SK-N-SH (cell line): Measurements from ENCODE around the gene RUNDC1. TPM values are rescaled to one million over a fixed set of nuclear protein-coding genes. Genes with fewer than 3 reads are reported as not detected.
A peak's percentile ranks its signal among the peaks of the same experiment; 100 is the strongest.

ENCODE experiments used
- CTCF ChIA-PET: fragments of 300-600, 350-600 bp; formaldehyde crosslinking; extraction: SDS; loops from one replicate; lab custom pipeline; 2021; lab: Yijun Ruan, JAX
- POLR2A ChIA-PET: fragments of 350-600 bp; sonication (Branson Sonifier 250); formaldehyde crosslinking; extraction: SDS; loops from one replicate; lab custom pipeline; 2020; ENCODE audit warnings: antibody characterized with exemption, inconsistent platforms; lab: Yijun Ruan, JAX
- DNase-seq: peaks from one replicate; pipeline ENCODE4 v3.0.0; 2012
- H2AFZ ChIP-seq: fragments of 200-600 bp; sonication (generic); 2 replicates; pipeline ENCODE4 v1.8.1; 2016; ENCODE audit warnings: antibody characterized with exemption, mild to moderate bottlenecking, low read depth
- H3F3A ChIP-seq: fragments of 200-600 bp; sonication (generic); replicated peaks from 2 replicates; pipeline ENCODE3; 2016; ENCODE audit warnings: antibody characterized with exemption, mild to moderate bottlenecking; ENCODE audit not compliant: insufficient read depth
- H3K27ac ChIP-seq, 2 experiments: fragments of 200-500 bp in 1 of 2; fragments of 200-600 bp in 1 of 2; sonication (Bioruptor generic) in 1 of 2; sonication (generic), shearing (Covaris generic) in 1 of 2; 2 replicates each; pipeline versions ENCODE4 v1.5.1 to v1.6.1; 2014 to 2016; ENCODE audit warnings: low read depth in 2 of 2, inconsistent platforms in 1 of 2, low read length in 1 of 2, mild to moderate bottlenecking in 1 of 2, mixed read lengths in 1 of 2
- H3K27me3 ChIP-seq: fragments of 200-600 bp; sonication (generic), shearing (Covaris generic); 2 replicates; pipeline ENCODE4 v1.6.1; 2016; ENCODE audit warnings: mixed run types; ENCODE audit not compliant: insufficient read depth
- H3K36me3 ChIP-seq, 2 experiments: fragments of 200-500 bp in 1 of 2; fragments of 200-600 bp in 1 of 2; sonication (Bioruptor generic) in 1 of 2; sonication (generic) in 1 of 2; replicated peaks in 1 of 2; 2 replicates each; pipeline versions ENCODE3 to v1.5.1; 2014 to 2016; ENCODE audit warnings: low read length in 1 of 2, mild to moderate bottlenecking in 1 of 2; ENCODE audit not compliant: insufficient read depth in 2 of 2, control insufficient read depth in 1 of 2
- H3K4me1 ChIP-seq, 2 experiments: fragments of 200-500 bp in 1 of 2; fragments of 200-600 bp in 1 of 2; sonication (Bioruptor generic) in 1 of 2; sonication (generic), shearing (Covaris generic) in 1 of 2; 2 replicates each; pipeline versions ENCODE4 v1.5.1 to v1.6.1; 2014 to 2016; ENCODE audit warnings: low read depth in 1 of 2, low read length in 1 of 2, mixed run types in 1 of 2; ENCODE audit not compliant: insufficient read depth in 2 of 2, control insufficient read depth in 1 of 2
- H3K4me2 ChIP-seq: fragments of 200-600 bp; sonication (generic), shearing (Covaris generic); 2 replicates; pipeline ENCODE4 v1.6.1; 2017; ENCODE audit warnings: mixed run types
- H3K4me3 ChIP-seq, 2 experiments: fragments of 200-500 bp in 1 of 2; fragments of 200-600 bp in 1 of 2; sonication (Bioruptor generic) in 1 of 2; sonication (generic), shearing (Covaris generic) in 1 of 2; 2 replicates each; pipeline versions ENCODE4 v1.5.1 to v1.8.1; 2014 to 2016; ENCODE audit warnings: low read depth in 2 of 2, inconsistent platforms in 1 of 2, low read length in 1 of 2, mild to moderate bottlenecking in 1 of 2, mixed read lengths in 1 of 2, moderate library complexity in 1 of 2
- H3K79me2 ChIP-seq: fragments of 200-600 bp; sonication (generic); 2 replicates; pipeline ENCODE4 v1.8.1; 2017; ENCODE audit warnings: mild to moderate bottlenecking; ENCODE audit not compliant: insufficient read depth
- H3K9ac ChIP-seq: fragments of 200-600 bp; sonication (generic); 2 replicates; pipeline ENCODE4 v1.6.1; 2017; ENCODE audit warnings: mixed run types
- H3K9me2 ChIP-seq: fragments of 200-600 bp; sonication (generic); 2 replicates; pipeline ENCODE4 v1.6.1; 2017; ENCODE audit warnings: mixed run types
- H3K9me3 ChIP-seq: fragments of 200-600 bp; sonication (generic); 2 replicates; pipeline ENCODE4 v1.6.1; 2017; ENCODE audit warnings: mixed run types, mild to moderate bottlenecking, moderate library complexity
- H4K20me1 ChIP-seq: fragments of 200-600 bp; sonication (generic); 2 replicates; pipeline ENCODE4 v1.6.1; 2017; ENCODE audit warnings: mild to moderate bottlenecking, mixed run types; ENCODE audit not compliant: insufficient read depth
- EP300 ChIP-seq, 2 experiments: IDR thresholded peaks; 2 replicates each; pipeline versions ENCODE4 v1.4.0 to v1.6.1; 2012; ENCODE audit warnings: borderline replicate concordance in 1 of 2, low read depth in 1 of 2, low read length in 1 of 2
- FOSL2 ChIP-seq: IDR thresholded peaks from 2 replicates; pipeline ENCODE4 v1.4.0; 2012; ENCODE audit warnings: low read depth, mild to moderate bottlenecking, moderate library complexity, borderline replicate concordance
- GATA2 ChIP-seq: sonication (generic); formaldehyde crosslinking; IDR thresholded peaks from 2 replicates; pipeline ENCODE4 v1.5.0; 2020; ENCODE audit warnings: mild to moderate bottlenecking, missing genetic modification reagents
- JUND ChIP-seq: IDR thresholded peaks from 2 replicates; pipeline ENCODE4 v1.4.0; 2012
- NRF1 ChIP-seq: IDR thresholded peaks from 2 replicates; pipeline ENCODE4 v1.6.1; 2012; ENCODE audit warnings: low read depth, mild to moderate bottlenecking, low read length
- RAD21 ChIP-seq: IDR thresholded peaks from 2 replicates; pipeline ENCODE4 v1.6.1; 2012; ENCODE audit warnings: mild to moderate bottlenecking, low read length
- RFX5 ChIP-seq: IDR thresholded peaks from 2 replicates; pipeline ENCODE4 v1.6.1; 2012; ENCODE audit warnings: mild to moderate bottlenecking, improper control_type of control experiment, low read length
- SMC3 ChIP-seq: IDR thresholded peaks from 2 replicates; pipeline ENCODE4 v1.6.1; 2012; ENCODE audit warnings: low read depth, low read length, improper control_type of control experiment
- TCF12 ChIP-seq: IDR thresholded peaks from 2 replicates; pipeline ENCODE4 v1.4.0; 2012
- TEAD4 ChIP-seq: IDR thresholded peaks from 2 replicates; pipeline ENCODE4 v1.4.0; 2012; ENCODE audit warnings: mild to moderate bottlenecking, borderline replicate concordance; ENCODE audit not compliant: insufficient read depth
- WGBS: methylation state at CpG from one replicate; pipeline ENCODE4 v1.1.6; 2017; ENCODE audit warnings: low lambda C conversion rate; 5-methylcytosine and 5-hydroxymethylcytosine counted together
- polyA plus RNA-seq, 3 experiments: library from polyadenylated mRNA; depleted of rRNA; stranded (reverse); fragments of >200 nt; gene quantifications; 2 replicates each; pipeline ENCODE4 v1.2.3, GENCODE V29; 2012
- TF ChIP-seq, protein P1 (sequence below): IDR thresholded peaks from 2 replicates; pipeline ENCODE4 v1.4.0; 2012; ENCODE audit warnings: low read depth, borderline replicate concordance

Gene RUNDC1
- polyA plus RNA-seq, 1 of the 3 experiments (the other 2 are of a cell fraction) = 9.0 TPM

DNA sequence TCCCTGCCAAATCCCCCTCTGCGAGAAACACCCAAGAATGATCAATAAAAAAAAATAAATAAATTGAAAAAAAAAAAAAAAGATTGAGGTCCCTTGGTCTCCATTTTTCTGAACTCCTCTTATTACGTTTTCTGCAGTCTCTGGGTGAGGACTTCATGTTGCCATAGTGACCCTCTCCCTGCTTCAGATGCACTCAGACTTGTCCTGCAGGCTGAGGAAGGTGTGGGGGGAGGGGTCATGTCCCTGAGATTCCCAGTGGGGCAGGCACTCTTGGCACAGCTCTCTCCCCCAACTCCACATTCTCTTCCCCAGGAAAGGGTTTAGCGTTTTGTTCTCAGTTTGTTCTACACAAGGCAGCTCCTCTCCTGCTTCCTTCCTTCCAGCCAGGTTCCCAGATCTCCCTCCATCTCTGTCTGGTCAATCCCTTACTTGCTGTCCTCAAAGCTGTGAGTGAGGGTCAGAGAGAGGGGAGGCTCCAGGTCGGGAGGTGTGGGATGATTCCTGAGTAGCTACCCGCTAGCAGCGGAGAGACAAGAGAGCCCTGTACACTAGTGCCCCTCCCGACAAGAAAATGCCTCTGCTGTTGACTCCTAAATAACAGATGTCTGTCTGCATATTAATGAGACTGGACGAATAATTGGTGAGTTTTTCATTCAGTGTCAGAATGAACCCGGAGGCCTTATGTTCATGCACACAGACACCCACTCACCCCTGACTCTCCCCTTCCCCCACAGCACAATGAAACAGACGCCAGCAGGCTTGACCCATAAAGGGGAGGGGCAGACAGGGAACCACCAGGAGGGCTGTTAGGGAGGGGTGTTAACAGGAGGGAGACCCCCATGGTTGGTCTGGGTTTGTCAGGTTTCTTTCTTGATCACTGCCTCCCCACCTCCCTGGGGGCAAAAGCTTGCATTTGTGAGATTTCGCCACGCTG is 53.9 kb downstream of the RUNDC1 start:
- 54% methylated on average over 12 of the region's 12 CpGs for WGBS
- no peaks in the 10 kb centered on the region for H3F3A ChIP-seq
- peaks cover 0 to 14% of the 10 kb centered on the region in 2 experiments; a peak in 1 of 4 replicates for H3K4me1 ChIP-seq
- DNase-seq = peak; percentile 52
- H3K27me3 ChIP-seq = no peaks in the 10 kb centered on the region
- H3K9me3 ChIP-seq = no peaks in the 10 kb centered on the region
- H2AFZ ChIP-seq = 0 out of 2 replicates have a peak overlapping the region, but pooled peaks have one; percentile 48
- H3K4me3 ChIP-seq = no peak overlapping the region
- H3K9ac ChIP-seq = no peak overlapping the region
- POLR2A ChIA-PET = interaction anchor here (0.6 to 1.7 kb wide), 2 partner anchors 9 to 216 kb away, joined by 4 to 9 read pairs; partner anchors contain the start of gene RND2
- CTCF ChIA-PET = interaction anchor here (1.0 to 1.7 kb wide), 4 partner anchors 9 to 210 kb away, joined by 3 to 7 read pairs (median 4); partner anchors contain the start of gene BECN1
- TF ChIP-seq NRF1 = no peak
- TF ChIP-seq RAD21 = no peak
- TF ChIP-seq, all 33 proteins: peak for 0
- H3K4me2 ChIP-seq = no peak overlapping the region
- H4K20me1 ChIP-seq = no peaks in the 10 kb centered on the region
- no peaks in the 10 kb centered on the region for H3K9me2 ChIP-seq
- peak overlapping the region in 1 of 2 experiments; percentile 54; a peak in 1 of 4 replicates for H3K27ac ChIP-seq
- H3K79me2 ChIP-seq = no peaks in the 10 kb centered on the region
- H3K36me3 ChIP-seq = no peaks in the 10 kb centered on the region

DNA sequence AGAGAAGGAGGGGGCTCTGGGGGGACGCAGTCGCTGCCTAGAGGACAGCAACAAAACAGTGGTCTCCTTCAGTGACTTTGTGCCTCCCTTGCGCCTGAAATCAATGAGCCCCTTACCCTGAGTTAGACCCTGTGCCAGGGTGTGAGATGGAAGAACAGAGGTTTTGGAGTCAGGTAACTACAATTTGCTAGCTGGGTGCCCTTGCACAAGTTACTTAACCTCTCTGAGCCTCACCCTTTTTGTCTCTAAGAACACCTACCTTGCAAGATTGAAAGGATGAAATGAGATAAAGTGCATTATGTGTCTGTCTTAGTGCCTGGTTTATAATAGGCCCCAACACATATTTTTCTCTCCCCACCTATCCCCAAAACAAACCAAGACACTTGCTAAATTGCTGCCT is 54.5 kb downstream of the RUNDC1 start:
- Histone ChIP-seq H3K27ac (no peak overlapping the region), H3K27me3 (no peaks in the 10 kb centered on the region), H2AFZ (no peak overlapping the region), H3K4me2 (no peak overlapping the region), H3K4me3 (no peak overlapping the region), H3K36me3 (no peaks in the 10 kb centered on the region), H3K9me2 (no peaks in the 10 kb centered on the region), H3K9ac (no peak overlapping the region), H4K20me1 (no peaks in the 10 kb centered on the region), H3K4me1 (peaks cover 0 to 14% of the 10 kb centered on the region in 2 experiments; a peak in 1 of 4 replicates), H3F3A (no peaks in the 10 kb centered on the region), H3K79me2 (no peaks in the 10 kb centered on the region), H3K9me3 (no peaks in the 10 kb centered on the region)
- POLR2A ChIA-PET = interaction anchor here (1.7 kb wide), 1 partner anchor 10 kb away, joined by 9 read pairs; the partner anchor contains the start of gene RND2
- DNase-seq = no peak
- WGBS = 92% methylated on average over 2 of the region's 3 CpGs
- CTCF ChIA-PET = interaction anchor here (1.0 to 1.7 kb wide), 3 partner anchors 9 to 10 kb away, joined by 3 to 7 read pairs (median 3); partner anchors contain the start of gene RND2
- TF ChIP-seq RFX5 (no peak), FOSL2 (no peak), JUND (no peak), RAD21 (no peak), EP300 (IDR thresholded peaks at IDR 0.05; ENCODE audit: borderline replicate concordance in 1 of 2, low read depth in 1 of 2, low read length in 1 of 2) (no peak), TEAD4 (no peak)
- TF ChIP-seq, protein P1, sequence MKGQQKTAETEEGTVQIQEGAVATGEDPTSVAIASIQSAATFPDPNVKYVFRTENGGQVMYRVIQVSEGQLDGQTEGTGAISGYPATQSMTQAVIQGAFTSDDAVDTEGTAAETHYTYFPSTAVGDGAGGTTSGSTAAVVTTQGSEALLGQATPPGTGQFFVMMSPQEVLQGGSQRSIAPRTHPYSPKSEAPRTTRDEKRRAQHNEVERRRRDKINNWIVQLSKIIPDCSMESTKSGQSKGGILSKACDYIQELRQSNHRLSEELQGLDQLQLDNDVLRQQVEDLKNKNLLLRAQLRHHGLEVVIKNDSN = no peak

DNA sequence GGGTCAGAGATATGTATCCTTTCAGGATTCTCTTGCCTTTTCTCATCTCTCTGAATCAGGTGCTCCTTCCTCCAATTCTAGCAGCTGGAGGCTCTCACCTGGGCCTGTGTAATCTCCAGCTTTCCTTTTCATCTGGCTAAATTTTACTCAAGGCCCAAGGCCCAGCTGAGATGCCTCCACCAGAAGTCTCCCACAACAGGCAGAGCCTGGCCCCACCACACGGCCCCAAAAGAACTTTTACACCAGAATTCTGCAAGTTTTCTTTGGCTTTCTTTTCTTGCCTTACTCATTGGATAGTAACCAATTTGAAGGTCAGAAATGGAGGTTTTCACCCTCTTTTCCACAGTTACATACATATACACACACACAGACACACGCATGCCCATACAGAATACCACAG is 59.3 kb downstream of the RUNDC1 start:
- H4K20me1 ChIP-seq = no peaks in the 10 kb centered on the region
- H3K9me3 ChIP-seq = no peaks in the 10 kb centered on the region
- no peaks in the 10 kb centered on the region for H3K9me2 ChIP-seq
- no peaks in the 10 kb centered on the region for H3K36me3 ChIP-seq
- H3K27ac ChIP-seq = no peak overlapping the region
- no peaks in the 10 kb centered on the region for H3K27me3 ChIP-seq
- no peaks in the 10 kb centered on the region for H3F3A ChIP-seq
- H3K4me2 ChIP-seq = no peak overlapping the region
- H3K4me3 ChIP-seq = no peak overlapping the region
- H3K79me2 ChIP-seq = no peaks in the 10 kb centered on the region
- WGBS = 100% methylated on average over 2 of the region's 2 CpGs
- H3K9ac ChIP-seq = no peak overlapping the region
- TF ChIP-seq NRF1 (no peak), TCF12 (no peak), GATA2 (CRISPR knock-in tag) (no peak), TEAD4 (no peak), SMC3 (no peak)
- peaks cover 0 to 7% of the 10 kb centered on the region in 2 experiments; a peak in 1 of 4 replicates for H3K4me1 ChIP-seq
- POLR2A ChIA-PET = no interaction called here
- CTCF ChIA-PET = interaction anchor here (1.1 kb wide), 1 partner anchor 15 kb away, joined by 3 read pairs; no protein-coding TSS in a partner anchor
- no peak overlapping the region for H2AFZ ChIP-seq
- no peak for DNase-seq
